ENCODE data around the gene DYNC1I2.

The DYNC1I2 gene

GRCh38 chr2:171678619-171679018 lies 8.7 kb upstream of the DYNC1I2 start:
- no peak overlapping the region for H3K9ac ChIP-seq (ENCODE audit: low read depth, low read length)
- no peaks in the 10 kb centered on the region for H3K27me3 ChIP-seq (ENCODE audit: insufficient read depth, low read length)
- no peaks in the 10 kb centered on the region for H3K36me3 ChIP-seq (ENCODE audit: insufficient read depth, low read length)
- H3K27ac ChIP-seq (ENCODE audit: low read depth, low read length), result no peak overlapping the region
- H3K4me1 ChIP-seq (ENCODE audit: insufficient read depth, low read length), result 0 out of 2 replicates have a peak, but pooled peaks cover 6% of the 10 kb centered on the region
- WGBS, result 94% methylated on average over 1 of the region's 1 CpG
- H3K9me3 ChIP-seq (ENCODE audit: insufficient read depth, low read depth, low read length), result no peaks in the 10 kb centered on the region
- H3K4me3 ChIP-seq (ENCODE audit: low read length), result no peak overlapping the region

GRCh38 chr2:171688129-171688465 lies 828 bp downstream of the DYNC1I2 start:
- peak overlapping the region; percentile 60 for H3K27ac ChIP-seq (ENCODE audit: low read depth, low read length)
- no peaks in the 10 kb centered on the region for H3K9me3 ChIP-seq (ENCODE audit: insufficient read depth, low read depth, low read length)
- no peaks in the 10 kb centered on the region for H3K27me3 ChIP-seq (ENCODE audit: insufficient read depth, low read length)
- peaks cover 8% of the 10 kb centered on the region; the same call in 1 of the 2 replicates for H3K4me1 ChIP-seq (ENCODE audit: insufficient read depth, low read length)
- WGBS, result under 1% methylated on average over 10 of the region's 10 CpGs
- H3K9ac ChIP-seq (ENCODE audit: low read depth, low read length), result peak overlapping the region; percentile 83
- H3K36me3 ChIP-seq (ENCODE audit: insufficient read depth, low read length), result peaks cover 29% of the 10 kb centered on the region
- peak overlapping the region; percentile 90 for H3K4me3 ChIP-seq (ENCODE audit: low read length)

DNA sequence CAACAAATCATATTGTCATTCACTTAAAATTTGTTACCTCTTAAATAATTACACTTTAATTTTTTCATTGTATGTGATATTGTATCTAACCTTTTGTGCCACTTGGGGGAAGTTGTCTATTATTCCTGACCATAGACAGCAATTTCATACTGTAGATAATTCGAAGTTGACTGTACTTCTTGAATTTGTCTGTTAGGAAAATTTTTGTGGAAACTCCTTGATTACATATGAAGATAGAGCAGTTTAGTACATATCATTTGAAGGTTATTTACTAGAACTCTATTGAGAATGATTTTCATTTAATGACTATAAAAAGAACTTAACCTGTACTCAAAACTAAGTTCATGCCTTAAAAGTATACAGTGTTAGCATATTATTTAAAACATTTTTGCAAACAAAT lies 5.1 kb downstream of the DYNC1I2 start:
- Histone ChIP-seq H3K9me3 (ENCODE audit: insufficient read depth, low read depth, low read length) (no peaks in the 10 kb centered on the region), H3K9ac (ENCODE audit: low read depth, low read length) (no peak overlapping the region), H3K36me3 (ENCODE audit: insufficient read depth, low read length) (peaks cover 63% of the 10 kb centered on the region), H3K27me3 (ENCODE audit: insufficient read depth, low read length) (no peaks in the 10 kb centered on the region), H3K4me3 (ENCODE audit: low read length) (no peak overlapping the region), H3K27ac (ENCODE audit: low read depth, low read length) (no peak overlapping the region), H3K4me1 (ENCODE audit: insufficient read depth, low read length) (peaks cover 8% of the 10 kb centered on the region; the same call in 1 of the 2 replicates)
- 88% methylated on average over 1 of the region's 1 CpG for WGBS

- Histone ChIP-seq H3K36me3 (ENCODE audit: insufficient read depth, low read length) (peaks cover 20% of the 10 kb centered on the region), H3K4me3 (ENCODE audit: low read length) (no peak overlapping the region), H3K4me1 (ENCODE audit: insufficient read depth, low read length) (peaks cover 8% of the 10 kb centered on the region; the same call in 1 of the 2 replicates), H3K27me3 (ENCODE audit: insufficient read depth, low read length) (no peaks in the 10 kb centered on the region), H3K9me3 (ENCODE audit: insufficient read depth, low read depth, low read length) (no peaks in the 10 kb centered on the region), H3K9ac (ENCODE audit: low read depth, low read length) (no peak overlapping the region), H3K27ac (ENCODE audit: low read depth, low read length) (no peak overlapping the region)
- WGBS, result 92% methylated on average over 6 of the region's 7 CpGs
Measured at GRCh38 chr2:171702781-171703556, 15.7 kb downstream of the DYNC1I2 start.

DNA sequence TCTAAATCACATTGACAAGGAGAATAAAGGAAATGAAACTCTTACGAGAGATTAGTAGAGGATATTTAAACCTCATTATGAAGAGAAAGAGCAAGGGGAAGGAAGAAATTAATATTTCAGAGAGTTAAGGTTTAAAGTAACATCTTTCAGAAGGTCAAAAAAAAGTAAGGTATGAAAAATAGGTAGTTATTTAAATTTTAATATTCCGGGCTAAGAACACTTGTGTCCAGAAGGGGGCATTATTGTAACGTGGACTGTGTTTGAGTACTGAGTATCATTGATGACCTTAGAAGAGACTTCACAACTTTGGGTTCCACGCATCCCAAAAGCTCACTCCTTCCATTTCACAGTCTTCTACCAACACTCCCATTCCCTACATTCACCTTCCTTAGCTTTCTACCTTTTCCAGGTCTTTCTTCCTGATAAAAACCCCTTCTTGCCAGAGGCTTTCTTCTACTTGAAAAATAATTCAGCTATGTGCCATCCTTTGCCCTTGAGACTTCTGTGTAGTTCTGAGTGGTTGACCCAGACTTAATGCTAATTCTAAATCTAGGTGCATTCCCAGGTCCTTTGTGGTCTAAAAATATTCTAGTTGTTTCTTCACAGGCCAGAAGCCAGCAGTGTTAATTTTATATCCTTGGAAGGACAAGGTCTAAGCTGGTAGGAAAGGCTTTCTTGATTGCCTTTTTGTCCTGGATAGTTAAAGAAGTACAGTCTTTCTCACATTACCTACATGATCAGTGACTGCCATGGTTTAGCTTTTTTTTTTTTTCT lies 16.5 kb downstream of the DYNC1I2 start:
- Histone ChIP-seq H3K4me3 (ENCODE audit: low read length) (no peak overlapping the region), H3K9ac (ENCODE audit: low read depth, low read length) (no peak overlapping the region), H3K9me3 (ENCODE audit: insufficient read depth, low read depth, low read length) (no peaks in the 10 kb centered on the region), H3K27ac (ENCODE audit: low read depth, low read length) (no peak overlapping the region), H3K4me1 (ENCODE audit: insufficient read depth, low read length) (peaks cover 8% of the 10 kb centered on the region; the same call in 1 of the 2 replicates), H3K36me3 (ENCODE audit: insufficient read depth, low read length) (peaks cover 19% of the 10 kb centered on the region; the same call in 1 of the 2 replicates), H3K27me3 (ENCODE audit: insufficient read depth, low read length) (no peaks in the 10 kb centered on the region)
- WGBS, result 78% methylated on average over 4 of the region's 4 CpGs

- Histone ChIP-seq H3K4me3 (ENCODE audit: low read length) (no peak overlapping the region), H3K27me3 (ENCODE audit: insufficient read depth, low read length) (no peaks in the 10 kb centered on the region), H3K27ac (ENCODE audit: low read depth, low read length) (no peak overlapping the region), H3K9ac (ENCODE audit: low read depth, low read length) (no peak overlapping the region), H3K9me3 (ENCODE audit: insufficient read depth, low read depth, low read length) (no peaks in the 10 kb centered on the region), H3K4me1 (ENCODE audit: insufficient read depth, low read length) (peaks cover 8% of the 10 kb centered on the region; the same call in 1 of the 2 replicates), H3K36me3 (ENCODE audit: insufficient read depth, low read length) (peaks cover 27% of the 10 kb centered on the region; the same call in 1 of the 2 replicates)
- WGBS, result 75% methylated on average over 2 of the region's 2 CpGs
Measured at GRCh38 chr2:171706152-171706803, 19.0 kb downstream of the DYNC1I2 start.

DNA sequence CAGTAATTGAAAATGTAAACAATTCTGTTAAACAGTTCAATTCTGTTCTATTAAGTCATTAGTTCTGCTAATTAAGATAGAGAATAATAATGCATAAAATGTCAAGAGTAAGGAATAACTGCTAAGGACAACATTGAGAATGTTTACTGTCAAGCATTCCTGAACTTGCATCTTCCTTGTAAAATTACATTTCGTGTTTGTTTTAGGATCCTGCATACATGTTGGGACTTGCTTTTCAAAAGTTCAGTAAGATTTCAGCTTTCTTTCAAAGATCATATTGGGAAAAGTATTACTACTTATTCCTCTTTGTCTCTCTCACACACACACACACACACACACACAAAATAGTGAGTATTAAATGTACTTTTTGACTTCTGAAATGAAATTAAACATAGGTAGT lies 20.5 kb downstream of the DYNC1I2 start:
- H3K36me3 ChIP-seq (ENCODE audit: insufficient read depth, low read length), result peaks cover 27% of the 10 kb centered on the region; the same call in 1 of the 2 replicates
- no peak overlapping the region for H3K4me3 ChIP-seq (ENCODE audit: low read length)
- H3K27me3 ChIP-seq (ENCODE audit: insufficient read depth, low read length), result no peaks in the 10 kb centered on the region
- H3K4me1 ChIP-seq (ENCODE audit: insufficient read depth, low read length), result peaks cover 4% of the 10 kb centered on the region; the same call in 1 of the 2 replicates
- 95% methylated on average over 1 of the region's 1 CpG for WGBS
- H3K9ac ChIP-seq (ENCODE audit: low read depth, low read length), result no peak overlapping the region
- no peaks in the 10 kb centered on the region for H3K9me3 ChIP-seq (ENCODE audit: insufficient read depth, low read depth, low read length)
- H3K27ac ChIP-seq (ENCODE audit: low read depth, low read length), result no peak overlapping the region

- no peak overlapping the region for H3K4me3 ChIP-seq (ENCODE audit: low read length)
- H3K9me3 ChIP-seq (ENCODE audit: insufficient read depth, low read depth, low read length), result no peaks in the 10 kb centered on the region
- 87% methylated on average over 2 of the region's 3 CpGs for WGBS
- no peak overlapping the region for H3K9ac ChIP-seq (ENCODE audit: low read depth, low read length)
- H3K36me3 ChIP-seq (ENCODE audit: insufficient read depth, low read length), result peaks cover 22% of the 10 kb centered on the region; the same call in 1 of the 2 replicates
- H3K27ac ChIP-seq (ENCODE audit: low read depth, low read length), result no peak overlapping the region
- peaks cover 4% of the 10 kb centered on the region; the same call in 1 of the 2 replicates for H3K4me1 ChIP-seq (ENCODE audit: insufficient read depth, low read length)
- no peaks in the 10 kb centered on the region for H3K27me3 ChIP-seq (ENCODE audit: insufficient read depth, low read length)
Measured at GRCh38 chr2:171709011-171709685, 21.9 kb downstream of the DYNC1I2 start.

DNA sequence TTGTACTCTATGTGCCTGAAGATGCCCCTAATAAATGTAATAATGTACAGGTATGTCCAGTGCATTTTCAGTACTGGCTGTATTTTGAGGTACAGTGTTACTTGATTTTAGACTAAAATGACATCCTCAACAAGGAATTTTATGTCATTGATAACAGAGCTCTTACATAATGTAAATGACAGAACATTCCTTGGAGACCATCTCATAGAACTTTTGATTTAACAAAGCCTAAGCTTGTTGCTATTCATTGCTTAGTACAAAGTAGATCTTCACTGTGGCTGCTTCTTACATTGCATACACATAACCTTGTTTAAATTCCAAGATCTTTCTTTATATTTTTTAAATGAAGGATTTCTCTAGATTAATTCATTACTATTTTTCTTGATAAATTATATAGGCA lies 24.1 kb downstream of the DYNC1I2 start:
- H3K9me3 ChIP-seq (ENCODE audit: insufficient read depth, low read depth, low read length), result no peaks in the 10 kb centered on the region
- H3K27me3 ChIP-seq (ENCODE audit: insufficient read depth, low read length), result no peaks in the 10 kb centered on the region
- H3K9ac ChIP-seq (ENCODE audit: low read depth, low read length), result no peak overlapping the region
- peaks cover 28% of the 10 kb centered on the region for H3K36me3 ChIP-seq (ENCODE audit: insufficient read depth, low read length)
- H3K4me1 ChIP-seq (ENCODE audit: insufficient read depth, low read length), result peaks cover 4% of the 10 kb centered on the region; the same call in 1 of the 2 replicates
- no peak overlapping the region for H3K4me3 ChIP-seq (ENCODE audit: low read length)
- no peak overlapping the region for H3K27ac ChIP-seq (ENCODE audit: low read depth, low read length)

DNA sequence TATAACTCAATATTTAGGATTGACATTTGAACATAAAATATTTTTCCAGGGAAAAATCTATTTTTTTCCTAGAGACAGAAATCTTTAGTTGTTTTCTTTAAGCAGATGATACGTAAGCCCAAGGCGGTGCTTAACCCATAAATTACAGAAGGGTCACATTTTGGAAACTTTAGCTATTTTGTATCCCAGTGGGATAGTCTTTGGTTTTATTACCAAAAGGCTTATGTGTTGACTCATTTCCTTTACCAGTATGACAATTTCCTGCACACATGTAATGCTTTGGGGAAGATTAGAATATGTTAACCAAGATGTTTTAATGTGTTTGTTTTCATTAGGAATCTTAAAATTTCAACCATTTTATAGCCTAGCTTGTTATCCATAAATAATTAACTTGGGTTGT lies 24.8 kb downstream of the DYNC1I2 start:
- Histone ChIP-seq H3K9ac (ENCODE audit: low read depth, low read length) (no peak overlapping the region), H3K4me3 (ENCODE audit: low read length) (no peak overlapping the region), H3K9me3 (ENCODE audit: insufficient read depth, low read depth, low read length) (no peaks in the 10 kb centered on the region), H3K36me3 (ENCODE audit: insufficient read depth, low read length) (peaks cover 34% of the 10 kb centered on the region), H3K27ac (ENCODE audit: low read depth, low read length) (no peak overlapping the region), H3K27me3 (ENCODE audit: insufficient read depth, low read length) (no peaks in the 10 kb centered on the region), H3K4me1 (ENCODE audit: insufficient read depth, low read length) (peaks cover 4% of the 10 kb centered on the region; the same call in 1 of the 2 replicates)
- WGBS, result 89% methylated on average over 2 of the region's 2 CpGs
